ENCODE results near the gene SLC39A3.

- no peak for TF ChIP-seq CTCF (conservative IDR thresholded peaks at IDR 0.05 in 1 of 2, IDR thresholded peaks at IDR 0.05 in 1 of 2; ENCODE audit: low read depth in 1 of 2, low read length in 2 of 2)
- TF ChIP-seq EZH2 (IDR thresholded peaks at IDR 0.05; ENCODE audit: low read length, missing control alignments) = no peak
Observed at GRCh38 chr19:2716275-2716650, 23.6 kb downstream of the SLC39A3 start.
